A549 treated with dexamethasone at 1 μM for 4 hours (cell line): ENCODE measurements around the gene INVS. TPM values are rescaled to one million over a fixed set of nuclear protein-coding genes. Genes with fewer than 3 reads are reported as not detected.

Experiments used
- total RNA-seq: library from RNA; stranded (reverse); fragments of 200-300 nt; extraction: Qiagen RNA extraction; gene quantifications from 5 replicates; pipeline ENCODE4 v1.2.3, GENCODE V29; 2022

The INVS gene
- total RNA-seq: 7.9 to 11.6 TPM (median 11.1 TPM) in 5 replicates

GRCh38 chr9:100098887-100099721 is at the start of gene INVS, which contains the start of gene ERP44:
INVS (plus strand) TSS chr9:100099243; CDS start chr9:100104522, 5,279 bp downstream.
ERP44 (minus strand) TSS chr9:100099000; CDS start chr9:100098840, 160 bp downstream.

Other genes with a start within 250 kb of the INVS start
- gene STX17, start 192.6 kb upstream of the INVS start, total RNA-seq: 7.4 to 11.3 TPM (median 10.4 TPM) in 5 replicates
- 15.4 to 17.4 TPM (median 16.1 TPM) in 5 replicates for gene ERP44, start 243 bp upstream of the INVS start, total RNA-seq